ENCODE data around the gene PTPN2.

- TF ChIP-seq CTCF (conservative IDR thresholded peaks at IDR 0.05; ENCODE audit: low read depth in 2 of 2), result no peak
- no peak for TF ChIP-seq EZH2 (IDR thresholded peaks at IDR 0.05; ENCODE audit: low read depth, unreplicated experiment)
- no peak for TF ChIP-seq EZH2phosphoT487 (IDR thresholded peaks at IDR 0.05; ENCODE audit: unreplicated experiment)
- no peak for TF ChIP-seq CREB1 (CRISPR knock-in tag; IDR thresholded peaks at IDR 0.05; ENCODE audit: low read depth)
- TF ChIP-seq, protein P1, sequence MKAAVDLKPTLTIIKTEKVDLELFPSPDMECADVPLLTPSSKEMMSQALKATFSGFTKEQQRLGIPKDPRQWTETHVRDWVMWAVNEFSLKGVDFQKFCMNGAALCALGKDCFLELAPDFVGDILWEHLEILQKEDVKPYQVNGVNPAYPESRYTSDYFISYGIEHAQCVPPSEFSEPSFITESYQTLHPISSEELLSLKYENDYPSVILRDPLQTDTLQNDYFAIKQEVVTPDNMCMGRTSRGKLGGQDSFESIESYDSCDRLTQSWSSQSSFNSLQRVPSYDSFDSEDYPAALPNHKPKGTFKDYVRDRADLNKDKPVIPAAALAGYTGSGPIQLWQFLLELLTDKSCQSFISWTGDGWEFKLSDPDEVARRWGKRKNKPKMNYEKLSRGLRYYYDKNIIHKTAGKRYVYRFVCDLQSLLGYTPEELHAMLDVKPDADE (IDR thresholded peaks at IDR 0.05), result no peak
- no peak for TF ChIP-seq POLR2AphosphoS5 (IDR thresholded peaks at IDR 0.05; ENCODE audit: low read depth)
- TF ChIP-seq STAT1 (IDR thresholded peaks at IDR 0.05; ENCODE audit: unreplicated experiment), result no peak
- TF ChIP-seq JUNB (IDR thresholded peaks at IDR 0.05; ENCODE audit: unreplicated experiment), result no peak
- no peak for TF ChIP-seq ZNF462 (CRISPR knock-in tag; IDR thresholded peaks at IDR 0.05)
- no peak for TF ChIP-seq REST (IDR thresholded peaks at IDR 0.05; ENCODE audit: unreplicated experiment)
- no peak for TF ChIP-seq ZNF114 (CRISPR knock-in tag; IDR thresholded peaks at IDR 0.05)
- no peak for TF ChIP-seq ZNF331 (CRISPR knock-in tag; IDR thresholded peaks at IDR 0.05; ENCODE audit: low read depth)
- TF ChIP-seq NANOG (IDR thresholded peaks at IDR 0.05; ENCODE audit: borderline replicate concordance), result no peak
Observed at GRCh38 chr18:12930908-12931307, 46.9 kb upstream of the PTPN2 start.

Measured in GM23338 (cell line).